ENCODE measurements around the gene CGNL1.

- TF ChIP-seq RFX5 (IDR thresholded peaks at IDR 0.05; ENCODE audit: low read length), result no peak
- TF ChIP-seq CTCF (IDR thresholded peaks at IDR 0.05), result no peak
These were observed 101.6 kb downstream of the CGNL1 start for GRCh38 chr15:57477736-57478522.
